NT2/D1 (cell line): ENCODE results near the gene WDR88.

Experiments
- YY1 ChIP-seq: IDR thresholded peaks from 2 replicates; pipeline ENCODE4 v1.6.1; 2011; ENCODE audit not compliant: insufficient read length, insufficient read depth
- ZNF274 ChIP-seq: IDR thresholded peaks from 2 replicates; pipeline ENCODE4 v1.6.1; 2011; ENCODE audit warnings: mild to moderate bottlenecking, low read depth, low read length

DNA sequence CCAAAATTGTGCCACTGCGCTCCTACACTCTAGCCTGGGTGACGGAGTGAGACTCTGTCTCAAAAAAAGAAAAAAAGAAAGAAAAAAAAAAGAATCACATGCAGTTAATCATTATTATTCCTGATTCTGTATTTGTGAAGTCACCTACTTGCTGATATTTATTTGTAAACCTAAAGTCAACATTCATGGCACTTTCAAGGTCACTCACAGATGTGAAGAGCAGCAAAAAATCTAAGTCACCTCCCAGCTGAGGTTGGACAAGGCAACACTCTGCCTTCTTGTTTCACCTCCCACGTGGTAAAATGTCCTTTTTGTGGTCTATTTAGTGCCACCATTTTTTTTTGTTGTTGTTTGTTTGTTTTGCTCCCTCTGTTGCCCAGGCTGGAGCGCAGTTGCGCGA is 26.5 kb downstream of the WDR88 start:
- TF ChIP-seq ZNF274, result no peak
- no peak for TF ChIP-seq YY1
